Measurements from ENCODE around the gene PRSS58.

GRCh38 chr7:142249918-142250317 lies 7.9 kb downstream of the PRSS58 start:
- TF ChIP-seq POLR2AphosphoS5 (IDR thresholded peaks at IDR 0.05), result no peak
- no peak for TF ChIP-seq POLR2A (IDR thresholded peaks at IDR 0.05)
- no peak for TF ChIP-seq CTCF (IDR thresholded peaks at IDR 0.05)
- no peak for TF ChIP-seq EP300 (IDR thresholded peaks at IDR 0.05)
